ENCODE data around the gene OR51M1. TPM values are rescaled to one million over a fixed set of nuclear protein-coding genes. Genes with fewer than 3 reads are reported as not detected.

Gene OR51M1
- total RNA-seq, 2 experiments from 2014 or later = not detected

DNA sequence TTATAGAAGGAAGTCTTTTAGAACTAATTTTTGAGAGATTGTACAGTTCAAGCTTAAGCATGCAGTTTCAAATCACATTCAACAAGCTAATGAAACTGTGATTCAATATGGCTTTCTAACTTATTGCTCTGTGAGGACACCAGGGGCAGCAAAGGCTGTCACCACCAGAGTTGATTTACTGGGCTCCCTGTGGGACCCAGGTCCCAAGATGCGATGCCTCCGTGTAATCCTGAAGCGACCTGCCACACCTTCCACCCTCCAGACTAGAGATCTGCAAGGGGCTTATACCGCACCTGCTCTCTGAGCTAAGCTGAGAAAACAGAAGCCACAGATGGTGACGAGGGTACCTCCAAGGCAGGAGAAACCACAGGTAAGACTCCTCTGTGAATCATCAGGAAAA, 37.4 kb downstream of the OR51M1 start:
- POLR2A ChIA-PET = no interaction called here
- CTCF ChIA-PET = no interaction called here
- DNase-seq (no peak), ATAC-seq (no peak)
- Mint-ChIP-seq H3K4me3 (no peak overlapping the region), H3K4me1 (ENCODE audit: low read depth) (no peaks in the 10 kb centered on the region), H3K36me3 (ENCODE audit: low read depth) (no peaks in the 10 kb centered on the region), H3K27me3 (ENCODE audit: low read depth) (no peaks in the 10 kb centered on the region), H3K27ac (no peak overlapping the region), H3K9me3 (ENCODE audit: insufficient read depth) (no peaks in the 10 kb centered on the region)

DNA sequence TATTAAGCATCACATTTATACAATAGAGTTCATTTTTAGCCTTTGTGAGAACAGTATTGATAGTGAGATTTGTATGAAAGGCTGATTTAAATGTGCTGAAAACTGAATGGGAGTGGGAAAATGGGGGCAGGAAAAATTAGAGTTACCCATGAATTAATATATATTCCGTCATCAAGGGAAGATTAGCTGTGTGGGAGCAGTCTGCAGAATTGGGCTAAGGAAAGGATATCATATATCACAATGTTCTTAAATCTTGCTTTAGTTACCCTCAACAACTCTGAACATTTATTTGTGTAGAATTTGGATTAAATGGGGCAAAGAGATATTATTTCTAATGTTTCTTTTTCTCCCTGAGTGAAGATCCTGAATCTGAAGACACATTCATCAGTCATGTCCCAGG, 38.2 kb downstream of the OR51M1 start, which contains the start of gene OR51Q1:
OR51Q1 (plus strand) TSS at position 301 of the 400 bp plus-strand sequence; CDS start at position 391, 90 bp downstream.
- Mint-ChIP-seq H3K4me3 (no peak within 1 kb of the TSS), H3K4me1 (ENCODE audit: low read depth) (no peaks in the 10 kb centered on the region)
- POLR2A ChIA-PET = no interaction called here

DNA sequence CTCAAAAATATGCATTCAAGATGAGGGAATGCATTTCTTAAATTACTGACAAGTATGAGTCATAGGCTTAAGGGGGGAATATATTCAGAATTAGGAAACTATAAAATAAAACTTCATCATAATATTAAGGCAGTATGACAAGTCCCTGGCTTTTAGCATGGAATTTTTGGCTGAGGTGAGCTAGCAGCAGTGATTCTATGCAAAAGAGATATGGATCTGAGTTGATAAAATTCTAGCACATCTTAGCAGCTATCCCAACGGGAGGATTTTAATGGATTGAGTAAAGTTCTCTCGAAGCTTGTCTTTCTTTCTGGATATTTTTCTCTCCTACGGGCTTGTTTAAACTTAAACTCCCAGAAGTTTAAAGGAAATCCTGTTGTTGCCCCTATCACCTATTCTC, 39.5 kb downstream of the OR51M1 start:
- H3K4me1 Mint-ChIP-seq (ENCODE audit: low read depth) = no peaks in the 10 kb centered on the region
- H3K4me3 Mint-ChIP-seq = no peak overlapping the region
- no peaks in the 10 kb centered on the region for H3K27me3 Mint-ChIP-seq (ENCODE audit: low read depth)
- POLR2A ChIA-PET = no interaction called here
- H3K27ac Mint-ChIP-seq = no peak overlapping the region
- DNase-seq = no peak
- no peaks in the 10 kb centered on the region for H3K36me3 Mint-ChIP-seq (ENCODE audit: low read depth)
- H3K9me3 Mint-ChIP-seq (ENCODE audit: insufficient read depth) = no peaks in the 10 kb centered on the region
- no peak for ATAC-seq
- CTCF ChIA-PET = no interaction called here

More for the DNA sequence above, 38.2 kb downstream of the OR51M1 start, which contains the start of gene OR51Q1:
- H3K27me3 Mint-ChIP-seq (ENCODE audit: low read depth) = no peaks in the 10 kb centered on the region
- no peak within 1 kb of the TSS for H3K27ac Mint-ChIP-seq
- H3K36me3 Mint-ChIP-seq (ENCODE audit: low read depth) = no peaks in the 10 kb centered on the region
- CTCF ChIA-PET = no interaction called here
- no peak for ATAC-seq
- no peak for DNase-seq
- H3K9me3 Mint-ChIP-seq (ENCODE audit: insufficient read depth) = no peaks in the 10 kb centered on the region

DNA sequence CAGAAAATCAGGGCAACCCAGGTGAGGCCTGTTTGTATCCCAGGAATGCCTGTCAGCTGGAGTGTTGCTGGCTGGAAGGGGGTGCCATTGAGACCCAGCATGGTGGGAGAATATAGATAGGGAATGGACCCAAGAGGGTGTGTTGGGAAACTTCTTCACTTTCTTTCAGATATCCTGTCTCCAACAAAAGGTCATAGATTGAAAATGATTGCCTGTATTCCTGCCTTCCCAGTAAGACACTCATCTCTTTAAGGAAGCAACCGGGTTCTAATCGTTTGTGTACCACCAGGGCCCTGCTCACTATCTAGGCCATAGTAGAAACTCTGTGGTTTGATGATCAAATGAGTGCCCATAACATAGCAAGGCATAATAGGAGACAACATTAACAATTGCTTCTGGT, 57.8 kb downstream of the OR51M1 start, which contains the start of gene OR51I1:
OR51I1 (minus strand) TSS at position 101 of the 400 bp plus-strand sequence; CDS start at position 101, 0 bp downstream.
- DNase-seq = no peak
- H3K36me3 Mint-ChIP-seq (ENCODE audit: low read depth) = no peaks in the 10 kb centered on the region
- peaks cover 7% of the 10 kb centered on the region for H3K27me3 Mint-ChIP-seq (ENCODE audit: low read depth)
- H3K4me1 Mint-ChIP-seq (ENCODE audit: low read depth) = no peaks in the 10 kb centered on the region
- ChIA-PET CTCF (no interaction called here), POLR2A (no interaction called here)
- H3K27ac Mint-ChIP-seq = no peak within 1 kb of the TSS
- no peaks in the 10 kb centered on the region for H3K9me3 Mint-ChIP-seq (ENCODE audit: insufficient read depth)
- no peak within 1 kb of the TSS for H3K4me3 Mint-ChIP-seq
- no peak for ATAC-seq

Other genes starting within 250 kb of the OR51M1 start
- gene OR52A5, start 245.5 kb upstream of the OR51M1 start, total RNA-seq = not detected
- not detected for gene OR52A1, start 229.1 kb upstream of the OR51M1 start, total RNA-seq
- gene OR51V1, start 183.1 kb upstream of the OR51M1 start, total RNA-seq = not detected
- not detected for gene HBB, start 156.7 kb upstream of the OR51M1 start, total RNA-seq
- gene HBD, start 149.3 kb upstream of the OR51M1 start, total RNA-seq = not detected
- gene HBG1, start 134.0 kb upstream of the OR51M1 start, total RNA-seq = not detected
- gene HBG2, start 129.0 kb upstream of the OR51M1 start, total RNA-seq = not detected
- gene HBE1, start 113.9 kb upstream of the OR51M1 start, total RNA-seq = not detected
- not detected for gene OR51B4, start 81.9 kb upstream of the OR51M1 start, total RNA-seq
- gene OR51B2, start 59.5 kb upstream of the OR51M1 start, total RNA-seq = not detected
- gene OR51B5, start 40.3 kb upstream of the OR51M1 start, total RNA-seq = not detected
- not detected for gene OR51B6, start 32.3 kb upstream of the OR51M1 start, total RNA-seq
- gene OR51Q1, start 38.3 kb downstream of the OR51M1 start, total RNA-seq = not detected
- not detected for gene OR51I1, start 57.7 kb downstream of the OR51M1 start, total RNA-seq
- gene OR51I2, start 65.5 kb downstream of the OR51M1 start, total RNA-seq = not detected
- gene OR52D1, start 104.9 kb downstream of the OR51M1 start, total RNA-seq = not detected
- not detected for gene UBQLN3, start 126.1 kb downstream of the OR51M1 start, total RNA-seq
- gene UBQLNL, start 132.9 kb downstream of the OR51M1 start, total RNA-seq = under 1 TPM in 1 of 2 experiments, not detected in 1; 0.23 TPM
- not detected for gene OR52H1, start 164.7 kb downstream of the OR51M1 start, total RNA-seq
- not detected for gene OR52B6, start 197.1 kb downstream of the OR51M1 start, total RNA-seq
- gene TRIM6, start 212.8 kb downstream of the OR51M1 start, total RNA-seq = under 1 TPM; 0.47 to 0.58 TPM
- gene TRIM34, start 241.2 kb downstream of the OR51M1 start, total RNA-seq = 10 to 100 TPM; 11.9 to 12.3 TPM